T-cell (primary cell): ENCODE results near the gene SEZ6L2. TPM values are rescaled to one million over a fixed set of nuclear protein-coding genes. Genes with fewer than 3 reads are reported as not detected.
A peak's percentile ranks its signal among the peaks of the same experiment; 100 is the strongest.

ENCODE experiments used
- ATAC-seq, 4 experiments: fragments of 200-7000 bp in 3 of 4; fragments of 150-1000 bp in 1 of 4; cut with Tn5 transposase; replicated peaks in 1 of 4; 1 replicate in 3 of 4; 2 replicates in 1 of 4; pipeline ENCODE4 v1.10.0; 2021; ENCODE audit warnings: moderate library complexity in 3 of 4, mild to moderate bottlenecking in 2 of 4, moderate number of reproducible peaks in 1 of 4
- CTCF ChIA-PET, 2 donors: fragments of 300-600 bp; sonication (Branson Sonifier 250); formaldehyde crosslinking; loops; one replicate each; lab custom pipeline; 2022; ENCODE audit warnings: antibody characterized with exemption in 2 of 2; lab: Charles Lee
- POLR2A ChIA-PET, 2 donors: fragments of 300-600 bp; sonication (Branson Sonifier 250); formaldehyde crosslinking; loops; one replicate each; lab custom pipeline; 2022; ENCODE audit warnings: antibody characterized with exemption in 2 of 2; lab: Charles Lee
- DNase-seq, 35 experiments: peaks; one replicate each; pipeline versions ENCODE4 v3.0.0 to v3.0.0-alpha.2; 2013 to 2023
- H3K27ac ChIP-seq: one replicate; pipeline ENCODE4 v1.5.1; 2013; ENCODE audit warnings: low read length
- H3K27me3 ChIP-seq, 2 experiments: replicated peaks in 1 of 2; 1 replicate in 1 of 2; 2 replicates in 1 of 2; pipeline versions ENCODE4 v1.6.1 to v1.7.0; 2013; ENCODE audit warnings: low read length in 1 of 2, mixed read lengths in 1 of 2; ENCODE audit not compliant: control insufficient read depth in 2 of 2, insufficient read depth in 2 of 2; ENCODE audit errors: extremely low read depth in 1 of 2
- H3K36me3 ChIP-seq, 2 donors: 1 replicate in 1 of 2; 2 replicates in 1 of 2; pipeline versions ENCODE4 v1.6.1 to v1.7.0; 2013; ENCODE audit warnings: low read length in 1 of 2; ENCODE audit not compliant: control insufficient read depth in 2 of 2, insufficient read depth in 1 of 2; ENCODE audit errors: extremely low read depth in 1 of 2
- H3K4me1 ChIP-seq, 2 experiments: 1 replicate in 1 of 2; 2 replicates in 1 of 2; pipeline versions ENCODE4 v1.6.1 to v1.7.0; 2013; ENCODE audit warnings: low read length in 2 of 2, mixed read lengths in 1 of 2; ENCODE audit not compliant: insufficient read depth in 2 of 2, control insufficient read depth in 1 of 2; ENCODE audit errors: extremely low read depth in 1 of 2
- H3K4me3 ChIP-seq, 2 donors: 1 replicate in 1 of 2; 2 replicates in 1 of 2; pipeline versions ENCODE4 v1.5.1 to v1.7.0; 2013; ENCODE audit warnings: mild to moderate bottlenecking in 2 of 2, low read length in 1 of 2, moderate library complexity in 1 of 2; ENCODE audit not compliant: control insufficient read depth in 1 of 2; ENCODE audit errors: extremely low read depth in 1 of 2
- H3K9me3 ChIP-seq: 2 replicates; pipeline ENCODE4 v1.7.0; 2013
- H3K27ac Mint-ChIP-seq, 2 donors: one replicate each; pipeline ENCODE4 v1.8.0; 2020 to 2021; ENCODE audit warnings: mild to moderate bottlenecking in 2 of 2, mixed read lengths in 2 of 2
- H3K27me3 Mint-ChIP-seq, 2 donors: one replicate each; pipeline ENCODE4 v1.8.0; 2021 to 2022; ENCODE audit warnings: mixed read lengths in 2 of 2
- H3K36me3 Mint-ChIP-seq: one replicate; pipeline ENCODE4 v1.8.0; 2021; ENCODE audit warnings: mixed read lengths
- H3K4me1 Mint-ChIP-seq, 3 donors: one replicate each; pipeline ENCODE4 v1.8.0; 2020 to 2022; ENCODE audit warnings: mixed read lengths in 3 of 3, mild to moderate bottlenecking in 1 of 3
- H3K4me3 Mint-ChIP-seq, 3 donors: one replicate each; pipeline ENCODE4 v1.8.0; 2020 to 2022; ENCODE audit warnings: mild to moderate bottlenecking in 3 of 3, mixed read lengths in 3 of 3, moderate library complexity in 3 of 3
- H3K9me3 Mint-ChIP-seq, 3 donors: one replicate each; pipeline ENCODE4 v1.8.0; 2020 to 2022; ENCODE audit warnings: mixed read lengths in 3 of 3
- whole genome bisulfite sequencing: methylation state at CpG from one replicate; pipeline ENCODE4 v1.1.5; 2013; ENCODE audit warnings: missing lambda C conversion rate; ENCODE audit not compliant: insufficient coverage; 5-methylcytosine and 5-hydroxymethylcytosine counted together
- total RNA-seq, 35 experiments: library from RNA in 6 of 35; stranded (reverse) in 6 of 35; fragments of 120-200 nt in 1 of 35; gene quantifications; one replicate each; pipeline versions ENCODE4 v1.2.1 to v1.2.4 and lab custom pipeline; 2013 to 2026

The SEZ6L2 gene
- total RNA-seq, 5 donors from 2014 or later (not counting 1 experiment from before 2014, with no cell fraction given): 0.16 to 0.82 (median 0.47) TPM; not detected in 2

DNA sequence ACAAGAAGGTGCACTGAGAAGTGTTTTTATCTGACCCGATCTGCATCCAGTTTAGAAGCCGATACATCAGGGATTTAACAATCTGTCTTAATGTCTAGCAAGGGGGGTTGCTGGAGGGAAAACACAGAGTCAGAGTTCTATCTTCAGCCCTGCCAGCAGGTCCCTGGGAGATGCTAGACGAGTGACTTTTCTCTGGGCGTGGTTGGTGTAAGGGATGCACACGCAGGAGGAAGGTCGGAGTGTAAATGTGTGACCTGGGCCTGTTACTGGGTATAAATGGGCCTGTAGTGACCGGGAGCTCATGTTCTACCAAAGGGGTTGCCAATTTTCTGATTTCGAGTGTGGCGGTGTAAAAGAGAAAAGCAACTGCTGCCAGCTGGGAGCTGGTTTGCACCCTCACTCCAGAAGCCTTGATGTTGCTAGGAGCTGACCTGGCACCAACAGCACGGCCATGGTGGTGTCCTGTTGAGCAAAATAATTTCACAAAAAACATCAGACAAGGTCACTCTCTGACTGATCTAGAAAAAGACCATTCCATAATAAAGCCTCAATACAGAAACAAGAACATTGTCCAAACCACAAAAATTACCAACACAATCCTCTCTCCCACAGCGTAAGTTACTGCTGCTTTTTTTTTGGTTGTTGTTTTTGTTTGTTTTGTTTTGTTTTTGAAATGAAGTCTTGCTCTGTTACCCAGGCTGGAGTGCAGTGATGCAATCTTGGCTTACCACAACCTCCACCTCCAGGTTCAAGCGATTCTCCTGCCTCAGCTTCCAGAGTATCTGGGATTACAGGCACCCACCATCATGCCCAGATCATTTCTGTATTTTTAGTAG lies 27.9 kb upstream of the SEZ6L2 start:
- ChIA-PET POLR2A (interaction anchor here in 1 of 2 donors (0.9 kb wide), 1 partner anchor 46 kb away, joined by 3 read pairs; no protein-coding TSS in a partner anchor), CTCF (interaction anchor here in 1 of 2 donors (0.7 to 1.1 kb wide), 2 partner anchors 34 to 35 kb away, joined by 5 to 10 read pairs; partner anchors contain the start of gene TMEM219)
- H3K36me3 Mint-ChIP-seq: peaks cover 6% of the 10 kb centered on the region
- H3K4me1 Mint-ChIP-seq: peaks cover 31 to 41% (median 34%) of the 10 kb centered on the region in 3 donors
- ATAC-seq (no peak), DNase-seq (peak in 1 of 35 experiments; percentile 14)
- peak overlapping the region; percentile 87 to 91 (median 90) for H3K4me3 Mint-ChIP-seq
- H3K27ac ChIP-seq: no peak overlapping the region
- H3K27me3 Mint-ChIP-seq: no peaks in the 10 kb centered on the region
- 94% methylated on average over 9 of the region's 12 CpGs for whole genome bisulfite sequencing
- H3K4me1 ChIP-seq: peaks cover 15 to 28% of the 10 kb centered on the region in 2 experiments
- peaks cover 0 to 9% of the 10 kb centered on the region in 2 donors for H3K36me3 ChIP-seq
- H3K9me3 ChIP-seq: no peaks in the 10 kb centered on the region
- peak overlapping the region; percentile 43 to 97 for H3K27ac Mint-ChIP-seq
- no peaks in the 10 kb centered on the region for H3K27me3 ChIP-seq
- H3K9me3 Mint-ChIP-seq: no peaks in the 10 kb centered on the region
- peak overlapping the region in 1 of 2 donors; percentile 87 for H3K4me3 ChIP-seq

DNA sequence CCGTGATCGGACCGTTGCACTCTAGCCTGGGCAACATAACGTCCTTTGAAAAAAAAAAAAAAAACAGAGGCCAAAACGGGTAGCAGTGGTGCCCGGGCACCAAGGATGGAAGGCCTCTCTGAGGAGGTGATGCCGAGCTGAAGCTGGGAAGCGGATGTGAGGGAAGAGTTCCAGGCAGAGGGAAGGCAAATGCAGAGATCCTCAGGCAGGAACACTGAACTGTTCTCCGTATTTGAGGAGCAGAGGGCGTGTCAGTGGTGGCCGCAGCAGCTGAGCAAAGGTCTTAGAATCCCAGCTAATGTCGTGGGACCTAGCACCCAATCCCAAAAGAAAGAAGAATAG lies 27.3 kb upstream of the SEZ6L2 start:
- H3K27me3 Mint-ChIP-seq: no peaks in the 10 kb centered on the region
- H3K27me3 ChIP-seq: no peaks in the 10 kb centered on the region
- peak overlapping the region; percentile 94 to 97 for H3K27ac Mint-ChIP-seq
- peaks cover 31 to 42% (median 36%) of the 10 kb centered on the region in 3 donors for H3K4me1 Mint-ChIP-seq
- ChIA-PET POLR2A (interaction anchor here (0.6 to 0.9 kb wide), 2 partner anchors 23 to 46 kb away, joined by 3 read pairs; no protein-coding TSS in a partner anchor), CTCF (interaction anchor here in 1 of 2 donors (0.7 to 1.3 kb wide), 4 partner anchors 35 to 92 kb away, joined by 3 to 10 read pairs (median 4); partner anchors contain the start of genes TAOK2 and TMEM219)
- H3K4me3 ChIP-seq: peak overlapping the region; percentile 87 to 88
- peak overlapping the region; percentile 87 to 91 (median 90) for H3K4me3 Mint-ChIP-seq
- H3K9me3 ChIP-seq: no peaks in the 10 kb centered on the region
- no peaks in the 10 kb centered on the region for H3K9me3 Mint-ChIP-seq
- ATAC-seq (no peak), DNase-seq (no peak)
- peaks cover 3 to 12% of the 10 kb centered on the region in 2 donors for H3K36me3 ChIP-seq
- H3K4me1 ChIP-seq: peaks cover 15 to 28% of the 10 kb centered on the region in 2 experiments
- peaks cover 6% of the 10 kb centered on the region for H3K36me3 Mint-ChIP-seq
- peak overlapping the region; percentile 85 for H3K27ac ChIP-seq
- 26% methylated on average over 12 of the region's 12 CpGs for WGBS

DNA sequence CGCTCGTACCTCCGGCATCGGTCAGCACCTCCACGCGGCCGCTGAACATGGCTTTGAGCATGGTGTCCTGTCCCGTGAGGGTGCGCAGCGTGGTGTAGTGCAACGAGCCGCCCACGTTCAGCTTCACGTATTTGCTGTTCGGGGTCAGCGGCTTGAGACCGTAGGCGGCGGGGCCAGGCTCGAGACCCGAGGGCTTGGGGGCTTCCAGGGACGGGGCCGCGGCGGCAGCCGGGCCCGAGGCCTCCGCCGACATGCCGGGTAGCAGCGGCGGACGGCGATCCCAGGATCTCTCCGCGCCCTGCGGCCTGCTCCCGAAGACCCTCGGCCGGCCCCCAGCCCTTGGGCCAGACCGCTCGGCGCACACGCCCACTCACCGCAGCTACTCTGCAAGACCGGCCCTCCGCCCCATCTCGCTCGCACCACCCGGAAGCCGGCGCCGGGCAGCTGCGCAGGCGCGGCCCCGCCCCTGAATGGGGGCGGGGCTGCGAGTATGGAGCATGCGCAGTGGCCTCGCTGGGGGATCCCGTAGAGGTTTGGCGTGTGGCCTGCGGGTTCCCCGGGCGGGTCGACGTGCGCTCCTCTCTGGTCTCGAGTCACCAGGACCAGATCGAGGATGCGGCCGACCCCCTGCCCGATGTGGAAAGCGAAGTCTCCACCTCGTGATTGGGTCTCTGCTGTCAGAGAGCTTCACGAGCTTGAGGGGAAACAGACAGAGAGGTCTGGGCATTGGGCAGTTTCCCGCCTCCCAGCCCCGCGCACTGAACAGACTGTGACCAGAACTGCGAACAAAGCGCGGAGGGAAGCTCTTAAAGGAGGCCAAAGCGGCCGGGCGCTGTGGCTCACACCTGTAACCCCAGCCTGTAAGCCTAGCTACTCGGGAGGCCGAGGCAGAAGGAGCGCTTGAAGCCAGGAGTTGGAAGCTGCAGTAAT lies 26.7 kb upstream of the SEZ6L2 start, which contains the start of gene KCTD13:
TSS of gene KCTD13 (minus strand) at position 446 of the 930 bp plus-strand sequence. CDS start at position 253, 193 bp downstream.
- peak; percentile 91 to 92 (median 92) for ATAC-seq
- Mint-ChIP-seq H3K27me3 (no peaks in the 10 kb centered on the region), H3K36me3 (peaks cover 10% of the 10 kb centered on the region), H3K9me3 (no peaks in the 10 kb centered on the region), H3K4me3 (peak within 1 kb of the TSS; percentile 87 to 91 (median 90)), H3K4me1 (peaks cover 37 to 46% (median 41%) of the 10 kb centered on the region in 3 donors), H3K27ac (peak within 1 kb of the TSS; percentile 94 to 97)
- no peaks in the 10 kb centered on the region for H3K9me3 ChIP-seq
- POLR2A ChIA-PET: interaction anchor here (0.5 to 0.9 kb wide), 3 partner anchors 23 to 192 kb away, joined by 3 to 4 read pairs (median 3); no protein-coding TSS in a partner anchor
- peaks cover 4 to 18% of the 10 kb centered on the region in 2 donors for H3K36me3 ChIP-seq
- 1% methylated on average over 89 of the region's 89 CpGs for WGBS
- peak within 1 kb of the TSS; percentile 85 for H3K27ac ChIP-seq
- peak; percentile 59 to 98 (median 82) for DNase-seq
- H3K4me1 ChIP-seq: peaks cover 15 to 28% of the 10 kb centered on the region in 2 experiments
- CTCF ChIA-PET: interaction anchor here in 1 of 2 donors (0.6 to 1.3 kb wide), 5 partner anchors 36 to 724 kb away, joined by 3 to 10 read pairs (median 5); partner anchors contain the start of genes PRR14, TAOK2 and TMEM219
- H3K27me3 ChIP-seq: no peaks in the 10 kb centered on the region
- H3K4me3 ChIP-seq: peak within 1 kb of the TSS; percentile 87 to 88

DNA sequence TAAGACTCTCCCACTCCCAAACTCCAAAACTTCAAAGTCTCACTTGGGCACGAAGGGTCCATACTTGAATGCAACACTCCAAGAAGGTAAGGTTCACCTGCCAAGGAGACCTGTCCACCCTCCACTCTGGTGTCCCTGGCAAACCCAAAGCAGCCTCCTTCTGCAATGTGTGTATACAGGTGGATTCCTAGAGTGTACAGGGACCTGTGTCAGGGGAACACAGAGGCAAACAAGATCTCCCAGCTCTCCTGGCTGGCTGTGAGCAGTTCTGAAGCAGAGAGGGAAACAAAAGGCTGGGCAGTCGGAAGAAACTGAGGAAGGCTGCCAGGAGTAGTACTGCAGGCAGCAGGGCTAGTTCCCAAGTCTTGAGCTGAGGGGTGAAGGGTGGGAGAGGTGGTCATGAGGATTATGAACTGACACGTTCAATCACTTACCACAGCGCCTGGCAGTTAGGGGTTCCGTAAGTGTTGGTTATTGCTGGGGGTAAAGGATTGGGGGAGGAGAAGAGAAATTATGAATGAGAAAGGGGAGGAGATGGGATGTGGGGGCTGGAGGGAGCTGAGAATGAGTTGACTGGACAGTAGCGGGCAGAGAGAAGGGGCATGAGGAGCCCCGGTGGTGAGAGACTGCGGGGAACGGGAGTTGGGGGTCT lies 25.9 kb upstream of the SEZ6L2 start:
- DNase-seq: peak in 1 of 35 experiments; percentile 17

GRCh38 chr16:29922986-29923501 lies 23.7 kb upstream of the SEZ6L2 start:
- peaks cover 7 to 29% of the 10 kb centered on the region in 2 donors for H3K36me3 ChIP-seq
- Mint-ChIP-seq H3K36me3 (peaks cover 18% of the 10 kb centered on the region), H3K27ac (no peak overlapping the region), H3K4me1 (peaks cover 47 to 52% (median 49%) of the 10 kb centered on the region in 3 donors), H3K4me3 (peak overlapping the region in 1 of 3 donors; percentile 35), H3K27me3 (no peaks in the 10 kb centered on the region), H3K9me3 (no peaks in the 10 kb centered on the region)
- ChIA-PET POLR2A (interaction anchor here in 1 of 2 donors (0.6 kb wide), 1 partner anchor 776 kb away, joined by 3 read pairs; the partner anchor contains the start of gene SRCAP), CTCF (no interaction called here)
- no peak overlapping the region for H3K27ac ChIP-seq
- WGBS: 99% methylated on average over 12 of the region's 12 CpGs
- no peak for DNase-seq
- no peaks in the 10 kb centered on the region for H3K9me3 ChIP-seq
- no peak overlapping the region for H3K4me3 ChIP-seq
- peaks cover 15 to 28% of the 10 kb centered on the region in 2 experiments for H3K4me1 ChIP-seq
- ATAC-seq: no peak
- no peaks in the 10 kb centered on the region for H3K27me3 ChIP-seq

More for the DNA sequence above, 25.9 kb upstream of the SEZ6L2 start:
- H3K27me3 Mint-ChIP-seq: no peaks in the 10 kb centered on the region
- WGBS: 2% methylated on average over 5 of the region's 9 CpGs
- H3K27ac Mint-ChIP-seq: peak overlapping the region; percentile 68 to 70
- H3K9me3 ChIP-seq: no peaks in the 10 kb centered on the region
- no peak for ATAC-seq
- H3K4me1 Mint-ChIP-seq: peaks cover 45 to 54% (median 49%) of the 10 kb centered on the region in 3 donors
- H3K36me3 ChIP-seq: peaks cover 4 to 23% of the 10 kb centered on the region in 2 donors
- ChIA-PET CTCF (interaction anchor here in 1 of 2 donors (0.6 to 1.3 kb wide), 4 partner anchors 48 to 734 kb away, joined by 4 to 6 read pairs (median 4); partner anchors contain the start of genes PRR14 and TAOK2), POLR2A (interaction anchor here in 1 of 2 donors (0.5 to 0.6 kb wide), 2 partner anchors 191 to 697 kb away, joined by 4 to 5 read pairs; no protein-coding TSS in a partner anchor)
- H3K36me3 Mint-ChIP-seq: peaks cover 18% of the 10 kb centered on the region
- H3K4me3 ChIP-seq: peak overlapping the region; percentile 87 to 88
- H3K27me3 ChIP-seq: no peaks in the 10 kb centered on the region
- peak overlapping the region; percentile 87 to 91 (median 90) for H3K4me3 Mint-ChIP-seq
- no peak overlapping the region for H3K27ac ChIP-seq
- no peaks in the 10 kb centered on the region for H3K9me3 Mint-ChIP-seq
- H3K4me1 ChIP-seq: peaks cover 15 to 28% of the 10 kb centered on the region in 2 experiments
